Astrocyte (in vitro differentiated cells and primary cell): ENCODE results near the gene ROBO3.

Source experiments
- EZH2 ChIP-seq: IDR thresholded peaks from 2 replicates; pipeline ENCODE4 v1.6.1; 2012; ENCODE audit warnings: mild to moderate bottlenecking, low read length, inconsistent platforms; ENCODE audit not compliant: insufficient read depth
- TF ChIP-seq, protein P1 (sequence below): IDR thresholded peaks from 2 replicates; pipeline ENCODE4 v1.5.1; 2011; ENCODE audit warnings: low read depth, mild to moderate bottlenecking, inconsistent platforms, low read length, moderate library complexity; ENCODE audit not compliant: insufficient read depth

DNA sequence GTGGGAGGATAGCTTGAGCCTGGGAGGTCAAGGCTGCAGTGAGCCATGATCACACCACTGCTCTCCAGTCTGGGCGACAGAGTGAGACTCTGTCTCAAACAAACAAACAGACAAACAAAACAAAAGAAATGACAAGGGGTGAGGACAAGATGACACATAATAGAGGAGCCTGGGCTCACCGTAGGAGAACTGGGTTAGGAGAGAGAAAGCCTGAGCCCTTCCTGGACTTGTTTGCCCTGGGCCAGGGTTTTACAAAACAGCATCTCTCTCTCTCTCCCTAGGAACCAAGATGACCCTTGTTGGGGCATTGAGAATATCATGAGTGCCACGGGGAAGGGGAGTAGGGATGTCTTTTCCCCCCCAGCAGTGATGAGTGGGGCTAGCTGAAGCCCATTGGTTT lies 15.7 kb downstream of the ROBO3 start:
- TF ChIP-seq EZH2 = no peak
- TF ChIP-seq, protein P1, sequence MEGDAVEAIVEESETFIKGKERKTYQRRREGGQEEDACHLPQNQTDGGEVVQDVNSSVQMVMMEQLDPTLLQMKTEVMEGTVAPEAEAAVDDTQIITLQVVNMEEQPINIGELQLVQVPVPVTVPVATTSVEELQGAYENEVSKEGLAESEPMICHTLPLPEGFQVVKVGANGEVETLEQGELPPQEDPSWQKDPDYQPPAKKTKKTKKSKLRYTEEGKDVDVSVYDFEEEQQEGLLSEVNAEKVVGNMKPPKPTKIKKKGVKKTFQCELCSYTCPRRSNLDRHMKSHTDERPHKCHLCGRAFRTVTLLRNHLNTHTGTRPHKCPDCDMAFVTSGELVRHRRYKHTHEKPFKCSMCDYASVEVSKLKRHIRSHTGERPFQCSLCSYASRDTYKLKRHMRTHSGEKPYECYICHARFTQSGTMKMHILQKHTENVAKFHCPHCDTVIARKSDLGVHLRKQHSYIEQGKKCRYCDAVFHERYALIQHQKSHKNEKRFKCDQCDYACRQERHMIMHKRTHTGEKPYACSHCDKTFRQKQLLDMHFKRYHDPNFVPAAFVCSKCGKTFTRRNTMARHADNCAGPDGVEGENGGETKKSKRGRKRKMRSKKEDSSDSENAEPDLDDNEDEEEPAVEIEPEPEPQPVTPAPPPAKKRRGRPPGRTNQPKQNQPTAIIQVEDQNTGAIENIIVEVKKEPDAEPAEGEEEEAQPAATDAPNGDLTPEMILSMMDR = no peak
